ENCODE data around the gene ASB18. TPM values are rescaled to one million over a fixed set of nuclear protein-coding genes. Genes with fewer than 3 reads are reported as not detected.

The ASB18 gene
- total RNA-seq, 2 donors from 2014 or later: not detected

DNA sequence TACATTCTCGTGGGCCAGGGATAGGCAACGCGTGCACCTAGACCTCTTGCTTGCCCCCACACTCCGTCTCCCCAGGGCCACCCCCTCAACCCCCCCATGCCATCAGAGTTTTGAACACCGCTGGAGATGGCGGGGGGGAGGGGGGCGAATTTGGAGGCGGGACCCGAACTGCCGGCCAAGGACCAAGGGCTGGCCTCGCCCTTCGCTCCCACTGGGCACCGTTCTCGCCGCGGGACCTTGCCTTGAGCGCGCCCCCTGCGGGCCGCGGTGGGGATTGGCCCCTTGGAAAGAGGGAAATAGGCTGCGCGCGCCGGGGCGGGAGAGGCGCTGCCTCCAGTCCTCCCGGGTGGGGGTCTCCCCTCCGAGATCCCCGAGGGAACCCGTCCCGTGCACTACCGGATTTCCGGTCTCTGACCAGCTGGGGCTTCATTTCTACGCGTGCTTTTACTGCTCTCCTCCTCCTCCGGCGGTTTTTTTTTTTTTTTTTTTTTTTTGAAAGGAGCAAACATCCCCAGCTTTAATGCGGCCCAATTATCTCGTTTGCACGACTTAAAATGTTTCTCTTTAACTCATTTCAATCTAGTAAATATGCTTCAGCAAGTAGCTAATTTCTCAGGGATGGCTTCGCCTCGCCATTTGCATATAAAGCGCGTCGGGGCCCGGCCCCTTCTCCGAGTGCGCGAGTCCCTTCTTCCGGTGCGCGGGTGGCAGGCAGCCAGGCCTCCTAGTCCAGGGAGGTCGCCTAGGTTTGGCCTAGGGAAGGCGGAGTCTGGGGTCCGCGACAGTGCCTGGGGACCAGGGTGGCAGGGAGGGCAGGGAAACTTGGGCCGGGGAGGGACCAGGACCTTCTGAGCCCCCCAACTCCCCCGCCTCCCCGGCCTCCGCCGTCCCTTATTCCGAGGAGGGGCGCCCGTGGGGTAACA is 86.0 kb downstream of the ASB18 start:
- no peaks in the 10 kb centered on the region for H3K36me3 Mint-ChIP-seq (ENCODE audit: low read depth)

DNA sequence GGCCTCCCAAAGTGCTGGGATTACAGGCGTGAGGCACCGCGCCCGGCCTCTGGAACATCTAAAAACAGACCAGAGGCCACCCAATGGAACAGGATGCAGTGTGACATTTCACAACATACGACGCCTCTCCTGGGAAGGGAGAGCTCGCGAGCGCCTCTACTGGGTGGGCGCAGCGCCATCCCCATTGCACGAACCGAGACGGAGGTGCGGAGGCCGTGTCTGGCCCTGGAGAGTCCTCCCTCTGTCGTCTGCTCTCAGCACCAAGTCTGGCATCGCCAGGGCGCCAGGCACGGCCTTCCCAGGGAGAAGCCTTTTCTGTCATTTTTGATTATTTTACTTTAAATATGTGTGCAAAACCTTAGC is 86.6 kb downstream of the ASB18 start:
- peaks cover 88% of the 10 kb centered on the region for H3K27me3 ChIP-seq (ENCODE audit: control insufficient read depth, insufficient read depth, low read length, poor library complexity, severe bottlenecking)

More for the DNA sequence above, 86.0 kb downstream of the ASB18 start:
- H3K27me3 ChIP-seq (ENCODE audit: control insufficient read depth, insufficient read depth, low read length, poor library complexity, severe bottlenecking): peaks cover 82% of the 10 kb centered on the region
- TF ChIP-seq, protein P1, sequence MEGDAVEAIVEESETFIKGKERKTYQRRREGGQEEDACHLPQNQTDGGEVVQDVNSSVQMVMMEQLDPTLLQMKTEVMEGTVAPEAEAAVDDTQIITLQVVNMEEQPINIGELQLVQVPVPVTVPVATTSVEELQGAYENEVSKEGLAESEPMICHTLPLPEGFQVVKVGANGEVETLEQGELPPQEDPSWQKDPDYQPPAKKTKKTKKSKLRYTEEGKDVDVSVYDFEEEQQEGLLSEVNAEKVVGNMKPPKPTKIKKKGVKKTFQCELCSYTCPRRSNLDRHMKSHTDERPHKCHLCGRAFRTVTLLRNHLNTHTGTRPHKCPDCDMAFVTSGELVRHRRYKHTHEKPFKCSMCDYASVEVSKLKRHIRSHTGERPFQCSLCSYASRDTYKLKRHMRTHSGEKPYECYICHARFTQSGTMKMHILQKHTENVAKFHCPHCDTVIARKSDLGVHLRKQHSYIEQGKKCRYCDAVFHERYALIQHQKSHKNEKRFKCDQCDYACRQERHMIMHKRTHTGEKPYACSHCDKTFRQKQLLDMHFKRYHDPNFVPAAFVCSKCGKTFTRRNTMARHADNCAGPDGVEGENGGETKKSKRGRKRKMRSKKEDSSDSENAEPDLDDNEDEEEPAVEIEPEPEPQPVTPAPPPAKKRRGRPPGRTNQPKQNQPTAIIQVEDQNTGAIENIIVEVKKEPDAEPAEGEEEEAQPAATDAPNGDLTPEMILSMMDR (conservative IDR thresholded peaks at IDR 0.05): peak; percentile 82
- H3K36me3 ChIP-seq (ENCODE audit: control insufficient read depth, insufficient read depth, low read length): no peaks in the 10 kb centered on the region
- no peak overlapping the region for H3K9ac ChIP-seq (ENCODE audit: extremely low read depth, low read length, poor library complexity, severe bottlenecking)
- DNase-seq: peak; percentile 94
- peaks cover 12% of the 10 kb centered on the region for H3K4me1 ChIP-seq (ENCODE audit: control insufficient read depth, insufficient read depth, low read length)
- H3K4me3 ChIP-seq (ENCODE audit: low read length): peak overlapping the region; percentile 80
- Mint-ChIP-seq H3K9me3 (no peaks in the 10 kb centered on the region), H3K27ac (no peak overlapping the region), H3K27me3 (ENCODE audit: insufficient read depth) (peaks cover 83% of the 10 kb centered on the region), H3K4me1 (peaks cover 29% of the 10 kb centered on the region), H3K4me3 (peak overlapping the region; percentile 61)
- H3K27ac ChIP-seq (ENCODE audit: low read depth, low read length): no peak overlapping the region
- 5 to 7% methylated on average over 20 to 65 of the region's 65 CpGs for WGBS, 2 experiments (ENCODE audit: insufficient coverage in 1 of 2, insufficient read length in 1 of 2)
- no peaks in the 10 kb centered on the region for H3K9me3 ChIP-seq (ENCODE audit: control insufficient read depth, low read length)

DNA sequence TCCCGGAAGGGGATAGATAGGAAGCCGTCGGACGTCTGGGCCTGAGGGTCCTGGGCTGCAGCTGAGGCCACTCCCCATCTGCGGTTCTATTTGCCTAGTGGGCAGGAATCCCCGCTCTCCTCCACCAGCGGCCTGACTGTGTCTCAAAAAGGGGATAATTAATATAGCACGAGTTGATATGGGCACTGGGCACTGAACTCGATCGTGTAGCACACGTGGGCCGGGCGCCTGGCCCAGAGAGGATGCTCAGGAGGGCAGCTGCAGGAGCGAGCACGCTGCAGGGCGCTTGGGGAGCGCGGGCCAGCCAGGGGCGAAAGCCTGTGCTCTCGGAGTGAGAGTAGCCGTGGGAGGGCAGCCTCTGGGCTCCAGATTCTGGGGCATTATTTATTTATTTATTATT is 87.3 kb downstream of the ASB18 start:
- DNase-seq: peak; percentile 42
- Mint-ChIP-seq H3K27ac (no peak overlapping the region), H3K4me1 (peaks cover 31% of the 10 kb centered on the region), H3K27me3 (ENCODE audit: insufficient read depth) (peaks cover 91% of the 10 kb centered on the region), H3K4me3 (no peak overlapping the region), H3K9me3 (no peaks in the 10 kb centered on the region), H3K36me3 (ENCODE audit: low read depth) (no peaks in the 10 kb centered on the region)
- Histone ChIP-seq H3K4me1 (ENCODE audit: control insufficient read depth, insufficient read depth, low read length) (peaks cover 12% of the 10 kb centered on the region), H3K9me3 (ENCODE audit: control insufficient read depth, low read length) (no peaks in the 10 kb centered on the region), H3K4me3 (ENCODE audit: low read length) (no peak overlapping the region), H3K9ac (ENCODE audit: extremely low read depth, low read length, poor library complexity, severe bottlenecking) (no peak overlapping the region), H3K27ac (ENCODE audit: low read depth, low read length) (no peak overlapping the region), H3K27me3 (ENCODE audit: control insufficient read depth, insufficient read depth, low read length, poor library complexity, severe bottlenecking) (peaks cover 94% of the 10 kb centered on the region), H3K36me3 (ENCODE audit: control insufficient read depth, insufficient read depth, low read length) (no peaks in the 10 kb centered on the region)
- TF ChIP-seq, protein P1 (conservative IDR thresholded peaks at IDR 0.05): no peak
- 91 to 96% methylated on average over 14 to 20 of the region's 21 CpGs for WGBS, 2 experiments (ENCODE audit: insufficient coverage in 1 of 2, insufficient read length in 1 of 2)

More for the DNA sequence above, 86.6 kb downstream of the ASB18 start:
- H3K36me3 Mint-ChIP-seq (ENCODE audit: low read depth): no peaks in the 10 kb centered on the region
- H3K4me3 ChIP-seq (ENCODE audit: low read length): no peak overlapping the region
- WGBS, 2 experiments (ENCODE audit: insufficient coverage in 1 of 2, insufficient read length in 1 of 2): 44 to 84% methylated on average over 4 to 20 of the region's 20 CpGs
- no peak overlapping the region for H3K27ac ChIP-seq (ENCODE audit: low read depth, low read length)
- no peak overlapping the region for H3K9ac ChIP-seq (ENCODE audit: extremely low read depth, low read length, poor library complexity, severe bottlenecking)
- peak; percentile 93 for DNase-seq
- TF ChIP-seq, protein P1 (conservative IDR thresholded peaks at IDR 0.05): no peak
- H3K4me3 Mint-ChIP-seq: peak overlapping the region; percentile 61
- no peaks in the 10 kb centered on the region for H3K36me3 ChIP-seq (ENCODE audit: control insufficient read depth, insufficient read depth, low read length)
- no peak overlapping the region for H3K27ac Mint-ChIP-seq
- H3K9me3 ChIP-seq (ENCODE audit: control insufficient read depth, low read length): no peaks in the 10 kb centered on the region
- no peaks in the 10 kb centered on the region for H3K9me3 Mint-ChIP-seq
- peaks cover 85% of the 10 kb centered on the region for H3K27me3 Mint-ChIP-seq (ENCODE audit: insufficient read depth)
- H3K4me1 ChIP-seq (ENCODE audit: control insufficient read depth, insufficient read depth, low read length): peaks cover 12% of the 10 kb centered on the region
- peaks cover 29% of the 10 kb centered on the region for H3K4me1 Mint-ChIP-seq

Measured in endodermal cell (in vitro differentiated cells).